DND-41 (cell line): ENCODE results near the gene LCN12.

Experiments
- EZH2 ChIP-seq: IDR thresholded peaks from 3 replicates; pipeline ENCODE4 v1.6.1; 2012; ENCODE audit warnings: borderline replicate concordance, low read depth, mild to moderate bottlenecking, moderate library complexity, low read length, inconsistent platforms; ENCODE audit not compliant: severe bottlenecking
- TF ChIP-seq, protein P1 (sequence below): IDR thresholded peaks from 2 replicates; pipeline ENCODE4 v1.5.1; 2012; ENCODE audit warnings: borderline replicate concordance, low read length, moderate library complexity, mild to moderate bottlenecking; ENCODE audit not compliant: poor library complexity, severe bottlenecking; ENCODE audit errors: extremely low read depth

- TF ChIP-seq, protein P1, sequence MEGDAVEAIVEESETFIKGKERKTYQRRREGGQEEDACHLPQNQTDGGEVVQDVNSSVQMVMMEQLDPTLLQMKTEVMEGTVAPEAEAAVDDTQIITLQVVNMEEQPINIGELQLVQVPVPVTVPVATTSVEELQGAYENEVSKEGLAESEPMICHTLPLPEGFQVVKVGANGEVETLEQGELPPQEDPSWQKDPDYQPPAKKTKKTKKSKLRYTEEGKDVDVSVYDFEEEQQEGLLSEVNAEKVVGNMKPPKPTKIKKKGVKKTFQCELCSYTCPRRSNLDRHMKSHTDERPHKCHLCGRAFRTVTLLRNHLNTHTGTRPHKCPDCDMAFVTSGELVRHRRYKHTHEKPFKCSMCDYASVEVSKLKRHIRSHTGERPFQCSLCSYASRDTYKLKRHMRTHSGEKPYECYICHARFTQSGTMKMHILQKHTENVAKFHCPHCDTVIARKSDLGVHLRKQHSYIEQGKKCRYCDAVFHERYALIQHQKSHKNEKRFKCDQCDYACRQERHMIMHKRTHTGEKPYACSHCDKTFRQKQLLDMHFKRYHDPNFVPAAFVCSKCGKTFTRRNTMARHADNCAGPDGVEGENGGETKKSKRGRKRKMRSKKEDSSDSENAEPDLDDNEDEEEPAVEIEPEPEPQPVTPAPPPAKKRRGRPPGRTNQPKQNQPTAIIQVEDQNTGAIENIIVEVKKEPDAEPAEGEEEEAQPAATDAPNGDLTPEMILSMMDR = no peak
- TF ChIP-seq EZH2 = no peak
These were observed 35.5 kb upstream of the LCN12 start for GRCh38 chr9:136916330-136917184.
